HEK293 (cell line): ENCODE results near the gene VAT1.
"Not testable (repeated sequence)": the region's sequence is repeated elsewhere in the genome, so short reads cannot be mapped to it uniquely, and the experiment has no call there.

Experiments
- CTCF ChIA-PET: fragments of 350-600 bp; formaldehyde crosslinking; extraction: SDS; loops from one replicate; lab custom pipeline; 2021; ENCODE audit warnings: antibody characterized with exemption; lab: Yijun Ruan, JAX
- POLR2A ChIA-PET: fragments of 300-600 bp; formaldehyde crosslinking; extraction: SDS; loops from one replicate; lab custom pipeline; 2020; ENCODE audit warnings: antibody characterized with exemption, inconsistent platforms; lab: Yijun Ruan, JAX
- H3K27ac ChIP-seq: fragments of 200-500 bp; sonication (Bioruptor generic); 2 replicates; pipeline ENCODE4 v1.5.1; 2014; ENCODE audit warnings: low read depth, low read length, control low read depth, inconsistent platforms; ENCODE audit errors: extremely low read depth
- H3K36me3 ChIP-seq, 2 experiments: fragments of 200-500 bp in 1 of 2; sonication (Bioruptor generic) in 1 of 2; 1 replicate in 1 of 2; 2 replicates in 1 of 2; pipeline ENCODE4 v1.5.1; 2014 to 2017; ENCODE audit warnings: inconsistent platforms in 2 of 2, low read length in 2 of 2; ENCODE audit not compliant: control insufficient read depth in 2 of 2, insufficient read depth in 1 of 2
- H3K4me1 ChIP-seq: fragments of 200-500 bp; sonication (Bioruptor generic); 2 replicates; pipeline ENCODE4 v1.5.1; 2014; ENCODE audit warnings: mild to moderate bottlenecking, low read length, inconsistent platforms; ENCODE audit not compliant: control insufficient read depth, insufficient read depth
- H3K4me3 ChIP-seq: 2 replicates; pipeline ENCODE4 v1.5.1; 2011; ENCODE audit warnings: low read depth, mild to moderate bottlenecking, control low read depth, low read length, moderate library complexity
- H3K9me3 ChIP-seq: fragments of 200-500 bp; sonication (Bioruptor generic); 2 replicates; pipeline ENCODE4 v1.5.1; 2014; ENCODE audit warnings: low read depth, low read length, inconsistent platforms; ENCODE audit not compliant: control insufficient read depth, insufficient read depth
- HOXC10 ChIP-seq: sonication (generic); formaldehyde crosslinking; IDR thresholded peaks from 2 replicates; pipeline ENCODE4 v1.8.1; 2023; ENCODE audit warnings: mild to moderate bottlenecking, missing genetic modification reagents
- KLF10 ChIP-seq: fragments of 450-650 bp; IDR thresholded peaks from 2 replicates; pipeline ENCODE4 v1.5.1; 2018; ENCODE audit warnings: missing biosample characterization, mild to moderate bottlenecking, missing genetic modification characterization
- MZF1 ChIP-seq: fragments of 450-650 bp; formaldehyde crosslinking; IDR thresholded peaks from 2 replicates; pipeline ENCODE4 v1.5.1; 2017; ENCODE audit warnings: missing biosample characterization, missing genetic modification characterization, borderline replicate concordance
- OVOL3 ChIP-seq: fragments of 450-650 bp; formaldehyde crosslinking; IDR thresholded peaks from 2 replicates; pipeline ENCODE4 v1.5.1; 2016; ENCODE audit warnings: missing biosample characterization, missing genetic modification characterization
- RBAK ChIP-seq: fragments of 450-650 bp; formaldehyde crosslinking; IDR thresholded peaks from 2 replicates; pipeline ENCODE4 v1.5.1; 2016; ENCODE audit warnings: missing biosample characterization, missing genetic modification characterization
- TCF7L2 ChIP-seq: IDR thresholded peaks from 2 replicates; pipeline ENCODE4 v1.6.1; 2011; ENCODE audit warnings: low read depth, mild to moderate bottlenecking, inconsistent platforms, low read length, moderate library complexity, borderline replicate concordance
- ZFP3 ChIP-seq: fragments of 450-650 bp; formaldehyde crosslinking; IDR thresholded peaks from 2 replicates; pipeline ENCODE4 v1.5.1; 2016; ENCODE audit warnings: low read depth, missing biosample characterization, missing genetic modification characterization
- ZNF114 ChIP-seq: fragments of 450-650 bp; formaldehyde crosslinking; IDR thresholded peaks from 2 replicates; pipeline ENCODE4 v1.5.0; 2017; ENCODE audit warnings: missing biosample characterization, missing genetic modification characterization
- ZNF146 ChIP-seq: fragments of 450-650 bp; formaldehyde crosslinking; IDR thresholded peaks from 2 replicates; pipeline ENCODE4 v1.5.1; 2016; ENCODE audit warnings: missing biosample characterization, missing genetic modification characterization
- ZNF157 ChIP-seq: fragments of 450-650 bp; formaldehyde crosslinking; IDR thresholded peaks from 2 replicates; pipeline ENCODE4 v1.5.1; 2016; ENCODE audit warnings: missing biosample characterization, missing genetic modification characterization
- ZNF211 ChIP-seq: fragments of 450-650 bp; formaldehyde crosslinking; IDR thresholded peaks from 2 replicates; pipeline ENCODE4 v1.5.1; 2016; ENCODE audit warnings: low read depth, missing biosample characterization, missing genetic modification characterization
- ZNF23 ChIP-seq: fragments of 450-650 bp; formaldehyde crosslinking; IDR thresholded peaks from 2 replicates; pipeline ENCODE4 v1.5.1; 2016; ENCODE audit warnings: missing biosample characterization, missing genetic modification characterization, borderline replicate concordance
- ZNF394 ChIP-seq: fragments of 450-650 bp; formaldehyde crosslinking; IDR thresholded peaks from 2 replicates; pipeline ENCODE4 v1.5.1; 2016; ENCODE audit warnings: missing biosample characterization, missing genetic modification characterization, mild to moderate bottlenecking, moderate library complexity, borderline replicate concordance
- ZNF521 ChIP-seq: fragments of 450-650 bp; formaldehyde crosslinking; IDR thresholded peaks from 2 replicates; pipeline ENCODE4 v1.5.1; 2017; ENCODE audit warnings: missing biosample characterization, mild to moderate bottlenecking, missing genetic modification characterization
- ZNF571 ChIP-seq: fragments of 450-650 bp; formaldehyde crosslinking; IDR thresholded peaks from 2 replicates; pipeline ENCODE4 v1.5.0; 2017; ENCODE audit warnings: missing biosample characterization, missing genetic modification characterization
- ZNF785 ChIP-seq: fragments of 450-650 bp; formaldehyde crosslinking; IDR thresholded peaks from 2 replicates; pipeline ENCODE4 v1.5.1; 2016; ENCODE audit warnings: missing biosample characterization, missing genetic modification characterization
- TF ChIP-seq, protein P1 (sequence below): fragments of 450-650 bp; formaldehyde crosslinking; IDR thresholded peaks from 2 replicates; pipeline ENCODE4 v1.5.1; 2016; ENCODE audit warnings: missing biosample characterization, missing genetic modification characterization, borderline replicate concordance
- TF ChIP-seq, protein P2 (sequence below): fragments of 450-650 bp; formaldehyde crosslinking; IDR thresholded peaks from 2 replicates; pipeline ENCODE4 v1.5.1; 2017; ENCODE audit warnings: missing biosample characterization, mild to moderate bottlenecking, missing genetic modification characterization, moderate library complexity
- TF ChIP-seq, protein P3 (sequence below): sonication (generic); formaldehyde crosslinking; IDR thresholded peaks from 2 replicates; pipeline ENCODE4 v1.8.1; 2022; ENCODE audit warnings: mild to moderate bottlenecking, moderate library complexity, missing genetic modification reagents
- TF ChIP-seq, protein P4 (sequence below): fragments of 450-650 bp; formaldehyde crosslinking; IDR thresholded peaks from 2 replicates; pipeline ENCODE4 v1.5.1; 2016; ENCODE audit warnings: missing biosample characterization, missing genetic modification characterization

Gene VAT1

DNA sequence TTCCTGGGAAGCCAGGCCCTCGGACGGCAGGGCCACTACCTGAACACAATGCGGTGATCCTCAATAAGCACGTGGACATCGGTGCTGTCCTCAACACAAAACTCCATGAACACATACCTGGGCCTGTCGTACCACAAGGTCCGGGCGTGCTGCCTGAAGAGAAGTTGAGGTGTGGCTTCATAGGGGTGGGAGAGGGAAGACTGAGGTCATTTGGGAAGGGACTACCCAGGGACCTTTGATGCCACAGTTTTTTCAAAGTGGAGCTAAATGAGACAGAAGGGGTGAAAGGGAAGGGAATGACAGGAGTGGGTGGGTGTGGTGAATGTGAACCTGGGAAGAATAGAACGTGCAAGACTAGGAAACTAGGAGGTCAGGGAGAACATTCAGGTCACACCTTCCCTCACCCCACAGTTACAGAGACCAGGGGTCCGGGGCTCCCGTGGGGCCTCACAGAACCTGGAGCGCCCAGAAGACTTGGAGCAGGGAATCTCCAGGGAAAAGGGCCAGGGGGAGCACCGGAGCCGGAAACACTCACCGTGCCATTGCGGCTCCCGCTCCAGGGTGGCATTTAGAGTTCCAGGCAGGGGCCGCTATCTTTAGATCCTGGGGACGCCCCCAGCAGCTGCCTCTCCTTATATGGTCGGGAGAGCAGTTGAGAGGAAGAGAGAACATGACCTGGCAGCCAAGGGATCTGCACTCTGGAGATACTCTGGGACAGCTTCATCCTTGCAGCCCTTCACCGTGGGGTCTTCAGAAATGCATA, 42.5 kb downstream of the VAT1 start, which contains the start of gene PTGES3L (continued):
- TF ChIP-seq, protein P1, sequence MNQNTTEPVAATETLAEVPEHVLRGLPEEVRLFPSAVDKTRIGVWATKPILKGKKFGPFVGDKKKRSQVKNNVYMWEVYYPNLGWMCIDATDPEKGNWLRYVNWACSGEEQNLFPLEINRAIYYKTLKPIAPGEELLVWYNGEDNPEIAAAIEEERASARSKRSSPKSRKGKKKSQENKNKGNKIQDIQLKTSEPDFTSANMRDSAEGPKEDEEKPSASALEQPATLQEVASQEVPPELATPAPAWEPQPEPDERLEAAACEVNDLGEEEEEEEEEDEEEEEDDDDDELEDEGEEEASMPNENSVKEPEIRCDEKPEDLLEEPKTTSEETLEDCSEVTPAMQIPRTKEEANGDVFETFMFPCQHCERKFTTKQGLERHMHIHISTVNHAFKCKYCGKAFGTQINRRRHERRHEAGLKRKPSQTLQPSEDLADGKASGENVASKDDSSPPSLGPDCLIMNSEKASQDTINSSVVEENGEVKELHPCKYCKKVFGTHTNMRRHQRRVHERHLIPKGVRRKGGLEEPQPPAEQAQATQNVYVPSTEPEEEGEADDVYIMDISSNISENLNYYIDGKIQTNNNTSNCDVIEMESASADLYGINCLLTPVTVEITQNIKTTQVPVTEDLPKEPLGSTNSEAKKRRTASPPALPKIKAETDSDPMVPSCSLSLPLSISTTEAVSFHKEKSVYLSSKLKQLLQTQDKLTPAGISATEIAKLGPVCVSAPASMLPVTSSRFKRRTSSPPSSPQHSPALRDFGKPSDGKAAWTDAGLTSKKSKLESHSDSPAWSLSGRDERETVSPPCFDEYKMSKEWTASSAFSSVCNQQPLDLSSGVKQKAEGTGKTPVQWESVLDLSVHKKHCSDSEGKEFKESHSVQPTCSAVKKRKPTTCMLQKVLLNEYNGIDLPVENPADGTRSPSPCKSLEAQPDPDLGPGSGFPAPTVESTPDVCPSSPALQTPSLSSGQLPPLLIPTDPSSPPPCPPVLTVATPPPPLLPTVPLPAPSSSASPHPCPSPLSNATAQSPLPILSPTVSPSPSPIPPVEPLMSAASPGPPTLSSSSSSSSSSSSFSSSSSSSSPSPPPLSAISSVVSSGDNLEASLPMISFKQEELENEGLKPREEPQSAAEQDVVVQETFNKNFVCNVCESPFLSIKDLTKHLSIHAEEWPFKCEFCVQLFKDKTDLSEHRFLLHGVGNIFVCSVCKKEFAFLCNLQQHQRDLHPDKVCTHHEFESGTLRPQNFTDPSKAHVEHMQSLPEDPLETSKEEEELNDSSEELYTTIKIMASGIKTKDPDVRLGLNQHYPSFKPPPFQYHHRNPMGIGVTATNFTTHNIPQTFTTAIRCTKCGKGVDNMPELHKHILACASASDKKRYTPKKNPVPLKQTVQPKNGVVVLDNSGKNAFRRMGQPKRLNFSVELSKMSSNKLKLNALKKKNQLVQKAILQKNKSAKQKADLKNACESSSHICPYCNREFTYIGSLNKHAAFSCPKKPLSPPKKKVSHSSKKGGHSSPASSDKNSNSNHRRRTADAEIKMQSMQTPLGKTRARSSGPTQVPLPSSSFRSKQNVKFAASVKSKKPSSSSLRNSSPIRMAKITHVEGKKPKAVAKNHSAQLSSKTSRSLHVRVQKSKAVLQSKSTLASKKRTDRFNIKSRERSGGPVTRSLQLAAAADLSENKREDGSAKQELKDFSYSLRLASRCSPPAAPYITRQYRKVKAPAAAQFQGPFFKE (tag by site-specific recombination): no peak
- TF ChIP-seq ZNF157 (no peak), RBAK (tag by site-specific recombination) (no peak), OVOL3 (tag by site-specific recombination) (no peak), ZNF114 (tag by site-specific recombination) (no peak), ZNF394 (tag by site-specific recombination) (no peak; the same call in 1 of the 2 replicates), ZNF211 (tag by site-specific recombination) (no peak), TCF7L2 (no peak), ZNF785 (tag by site-specific recombination) (no peak), ZNF521 (tag by site-specific recombination) (no peak), MZF1 (tag by site-specific recombination) (no peak), KLF10 (no peak), ZNF571 (no peak), ZFP3 (tag by site-specific recombination) (no peak), ZNF23 (tag by site-specific recombination) (no peak), HOXC10 (CRISPR knock-in tag) (no peak), ZNF146 (tag by site-specific recombination) (no peak)
- TF ChIP-seq, protein P2, sequence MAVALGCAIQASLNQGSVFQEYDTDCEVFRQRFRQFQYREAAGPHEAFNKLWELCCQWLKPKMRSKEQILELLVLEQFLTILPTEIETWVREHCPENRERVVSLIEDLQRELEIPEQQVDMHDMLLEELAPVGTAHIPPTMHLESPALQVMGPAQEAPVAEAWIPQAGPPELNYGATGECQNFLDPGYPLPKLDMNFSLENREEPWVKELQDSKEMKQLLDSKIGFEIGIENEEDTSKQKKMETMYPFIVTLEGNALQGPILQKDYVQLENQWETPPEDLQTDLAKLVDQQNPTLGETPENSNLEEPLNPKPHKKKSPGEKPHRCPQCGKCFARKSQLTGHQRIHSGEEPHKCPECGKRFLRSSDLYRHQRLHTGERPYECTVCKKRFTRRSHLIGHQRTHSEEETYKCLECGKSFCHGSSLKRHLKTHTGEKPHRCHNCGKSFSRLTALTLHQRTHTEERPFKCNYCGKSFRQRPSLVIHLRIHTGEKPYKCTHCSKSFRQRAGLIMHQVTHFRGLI (tag by site-specific recombination): no peak
- TF ChIP-seq, protein P3, sequence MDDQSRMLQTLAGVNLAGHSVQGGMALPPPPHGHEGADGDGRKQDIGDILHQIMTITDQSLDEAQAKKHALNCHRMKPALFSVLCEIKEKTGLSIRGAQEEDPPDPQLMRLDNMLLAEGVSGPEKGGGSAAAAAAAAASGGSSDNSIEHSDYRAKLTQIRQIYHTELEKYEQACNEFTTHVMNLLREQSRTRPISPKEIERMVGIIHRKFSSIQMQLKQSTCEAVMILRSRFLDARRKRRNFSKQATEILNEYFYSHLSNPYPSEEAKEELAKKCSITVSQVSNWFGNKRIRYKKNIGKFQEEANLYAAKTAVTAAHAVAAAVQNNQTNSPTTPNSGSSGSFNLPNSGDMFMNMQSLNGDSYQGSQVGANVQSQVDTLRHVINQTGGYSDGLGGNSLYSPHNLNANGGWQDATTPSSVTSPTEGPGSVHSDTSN (CRISPR knock-in tag): no peak
- TF ChIP-seq, protein P4, sequence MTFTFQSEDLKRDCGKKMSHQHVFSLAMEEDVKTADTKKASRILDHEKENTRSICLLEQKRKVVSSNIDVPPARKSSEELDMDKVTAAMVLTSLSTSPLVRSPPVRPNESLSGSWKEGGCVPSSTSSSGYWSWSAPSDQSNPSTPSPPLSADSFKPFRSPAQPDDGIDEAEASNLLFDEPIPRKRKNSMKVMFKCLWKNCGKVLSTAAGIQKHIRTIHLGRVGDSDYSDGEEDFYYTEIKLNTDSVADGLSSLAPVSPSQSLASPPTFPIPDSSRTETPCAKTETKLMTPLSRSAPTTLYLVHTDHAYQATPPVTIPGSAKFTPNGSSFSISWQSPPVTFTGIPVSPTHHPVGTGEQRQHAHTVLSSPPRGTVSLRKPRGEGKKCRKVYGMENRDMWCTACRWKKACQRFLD (tag by site-specific recombination): no peak

DNA sequence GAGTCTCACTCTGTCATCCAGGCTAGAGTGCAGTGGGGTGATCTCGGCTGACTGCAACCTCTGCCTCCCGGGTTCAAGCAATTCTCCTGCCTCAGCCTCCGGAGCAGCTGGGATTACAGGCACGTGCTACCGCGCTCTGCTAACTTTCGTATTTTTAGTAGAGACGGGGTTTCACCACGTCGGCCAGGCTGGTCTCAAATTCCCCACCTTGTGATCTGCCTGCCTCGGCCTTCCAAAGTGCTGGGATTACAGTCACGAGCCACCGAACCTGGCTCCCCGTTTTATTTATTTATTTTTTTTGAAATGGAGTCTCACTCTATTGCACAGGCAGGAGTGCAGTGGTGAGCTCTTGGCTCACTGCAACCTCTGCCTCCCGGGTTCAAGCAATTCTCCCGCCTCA, 46.5 kb downstream of the VAT1 start:
- H3K4me3 ChIP-seq, H3K27ac ChIP-seq, H3K9me3 ChIP-seq, H3K36me3 ChIP-seq, H3K4me1 ChIP-seq, CTCF ChIA-PET: not testable (repeated sequence)
- POLR2A ChIA-PET: interaction anchor here (2.1 kb wide), 1 partner anchor 22 kb away, joined by 11 read pairs; the partner anchor contains the start of gene RPL27
